Mesendoderm (in vitro differentiated cells): ENCODE results near the gene HAGH.

Experiments used
- DNase-seq: peaks from one replicate; pipeline ENCODE4 v3.0.0; 2013
- H2AK5ac ChIP-seq: 2 replicates; pipeline ENCODE4 v1.6.1; 2013; ENCODE audit warnings: low read length, inconsistent platforms
- H2BK120ac ChIP-seq: 2 replicates; pipeline ENCODE4 v1.6.1; 2013; ENCODE audit warnings: low read depth, mild to moderate bottlenecking, low read length, moderate library complexity, mixed read lengths
- H2BK15ac ChIP-seq: replicated peaks from 2 replicates; pipeline ENCODE4 v1.6.1; 2013; ENCODE audit warnings: low read depth, mild to moderate bottlenecking, moderate library complexity
- H2BK5ac ChIP-seq: 2 replicates; pipeline ENCODE4 v1.6.1; 2013; ENCODE audit warnings: low read length, inconsistent platforms
- H3K18ac ChIP-seq: 2 replicates; pipeline ENCODE4 v1.6.1; 2013; ENCODE audit warnings: mild to moderate bottlenecking, low read length, mixed read lengths
- H3K23ac ChIP-seq: one replicate; pipeline ENCODE4 v1.6.1; 2013; ENCODE audit warnings: low read length
- H3K27ac ChIP-seq: 2 replicates; pipeline ENCODE4 v1.5.1; 2013; ENCODE audit warnings: low read depth, mild to moderate bottlenecking, inconsistent platforms, low read length, moderate library complexity
- H3K27me3 ChIP-seq: 2 replicates; pipeline ENCODE4 v1.6.1; 2013; ENCODE audit warnings: low read length, control low read depth, mild to moderate bottlenecking, inconsistent platforms; ENCODE audit not compliant: insufficient read depth, poor library complexity
- H3K36me3 ChIP-seq: 2 replicates; pipeline ENCODE4 v1.6.1; 2013; ENCODE audit warnings: low read length, inconsistent platforms; ENCODE audit not compliant: control insufficient read depth, insufficient read depth
- H3K4ac ChIP-seq: one replicate; pipeline ENCODE4 v1.6.1; 2013; ENCODE audit warnings: low read depth, mild to moderate bottlenecking, low read length, moderate library complexity
- H3K4me1 ChIP-seq: 2 replicates; pipeline ENCODE4 v1.6.1; 2013; ENCODE audit warnings: low read depth, low read length, inconsistent platforms; ENCODE audit not compliant: control insufficient read depth
- H3K4me2 ChIP-seq: 2 replicates; pipeline ENCODE4 v1.6.1; 2013; ENCODE audit warnings: low read length
- H3K4me3 ChIP-seq: 2 replicates; pipeline ENCODE4 v1.5.1; 2013; ENCODE audit warnings: mild to moderate bottlenecking, low read length
- H3K56ac ChIP-seq: one replicate; pipeline ENCODE4 v1.6.1; 2013; ENCODE audit warnings: low read length
- H3K79me1 ChIP-seq: 2 replicates; pipeline ENCODE4 v1.6.1; 2013; ENCODE audit warnings: low read length, inconsistent platforms
- H3K79me2 ChIP-seq: 2 replicates; pipeline ENCODE4 v1.6.1; 2013; ENCODE audit warnings: mild to moderate bottlenecking, low read length; ENCODE audit not compliant: control insufficient read depth, insufficient read depth
- H3K9ac ChIP-seq: 2 replicates; pipeline ENCODE4 v1.6.1; 2013; ENCODE audit warnings: low read length, inconsistent platforms
- H4K5ac ChIP-seq: one replicate; pipeline ENCODE4 v1.6.1; 2013; ENCODE audit warnings: low read length
- H4K8ac ChIP-seq: one replicate; pipeline ENCODE4 v1.6.1; 2013; ENCODE audit warnings: low read depth, mild to moderate bottlenecking, control low read depth, low read length, moderate library complexity
- WGBS: extraction: QIAGEN DNeasy Blood & Tissue Kit; methylation state at CpG from one replicate; pipeline ENCODE4 v1.1.7; 2013; ENCODE audit warnings: low lambda C conversion rate, missing lambda C conversion rate; ENCODE audit not compliant: insufficient coverage; ENCODE audit errors: extremely low coverage; 5-methylcytosine and 5-hydroxymethylcytosine counted together

HAGH gene

GRCh38 chr16:1774448-1774780 lies 52.2 kb downstream of the HAGH start:
- Histone ChIP-seq H2AK5ac (no peak overlapping the region), H3K23ac (no peak overlapping the region), H3K56ac (peak overlapping the region; percentile 10), H2BK5ac (no peak overlapping the region), H3K27ac (no peak overlapping the region), H3K79me1 (peaks cover 8% of the 10 kb centered on the region), H3K27me3 (no peaks in the 10 kb centered on the region), H3K9ac (peak overlapping the region; percentile 8), H3K4me1 (no peaks in the 10 kb centered on the region), H3K79me2 (peaks cover 11% of the 10 kb centered on the region), H4K5ac (no peak overlapping the region), H2BK15ac (no peak overlapping the region), H3K36me3 (no peaks in the 10 kb centered on the region), H3K18ac (no peak overlapping the region), H2BK120ac (no peak overlapping the region), H3K4me2 (no peak overlapping the region), H3K4ac (no peak overlapping the region), H3K4me3 (no peak overlapping the region), H4K8ac (no peak overlapping the region)
- WGBS = no CpG with 5 or more reads among the region's 7 CpGs
- DNase-seq = no peak

- no peak for DNase-seq
- Histone ChIP-seq H3K36me3 (no peaks in the 10 kb centered on the region), H3K4me1 (no peaks in the 10 kb centered on the region), H3K18ac (no peak overlapping the region), H3K27ac (peak overlapping the region; percentile 10), H2BK15ac (no peak overlapping the region), H2AK5ac (no peak overlapping the region), H3K79me1 (peaks cover 8% of the 10 kb centered on the region), H3K56ac (peak overlapping the region; percentile 94), H2BK5ac (no peak overlapping the region), H3K79me2 (peaks cover 11% of the 10 kb centered on the region), H3K23ac (no peak overlapping the region), H4K5ac (no peak overlapping the region), H3K4ac (peak overlapping the region; percentile 25), H2BK120ac (no peak overlapping the region), H3K4me2 (peak overlapping the region; percentile 56), H4K8ac (no peak overlapping the region), H3K27me3 (no peaks in the 10 kb centered on the region), H3K9ac (peak overlapping the region; percentile 91), H3K4me3 (peak overlapping the region; percentile 62)
- no CpG with 5 or more reads among the region's 45 CpGs for WGBS
These were observed 52.8 kb downstream of the HAGH start for GRCh38 chr16:1773703-1774447.

- Histone ChIP-seq H2BK15ac (no peak within 1 kb of the TSS), H3K79me2 (peaks cover 11% of the 10 kb centered on the region), H4K5ac (no peak within 1 kb of the TSS), H3K4ac (peak within 1 kb of the TSS; percentile 79), H3K4me1 (no peaks in the 10 kb centered on the region), H2AK5ac (peak within 1 kb of the TSS; percentile 85), H3K4me2 (peak within 1 kb of the TSS; percentile 85), H3K27me3 (no peaks in the 10 kb centered on the region), H3K36me3 (no peaks in the 10 kb centered on the region), H3K4me3 (peak within 1 kb of the TSS; percentile 97), H3K9ac (peak within 1 kb of the TSS; percentile 93), H3K23ac (peak within 1 kb of the TSS; percentile 80), H2BK120ac (no peak within 1 kb of the TSS), H4K8ac (no peak within 1 kb of the TSS), H2BK5ac (no peak within 1 kb of the TSS), H3K56ac (peak within 1 kb of the TSS; percentile 99), H3K79me1 (peaks cover 8% of the 10 kb centered on the region), H3K27ac (peak within 1 kb of the TSS; percentile 87), H3K18ac (peak within 1 kb of the TSS; percentile 78)
- WGBS = no CpG with 5 or more reads among the region's 108 CpGs
- DNase-seq = peak; percentile 92
These were observed 53.5 kb downstream of the HAGH start, which contains the start of gene MRPS34 for GRCh38 chr16:1772908-1773702. MRPS34 (minus strand) TSS chr16:1773134; CDS start chr16:1773119, 15 bp downstream.

GRCh38 chr16:1772362-1772907 lies 54.2 kb downstream of the HAGH start, which contains the start of gene EME2:
EME2 (plus strand) TSS chr16:1772810; CDS start chr16:1773228, 418 bp downstream.
- H4K5ac ChIP-seq = no peak within 1 kb of the TSS
- H3K4me3 ChIP-seq = peak within 1 kb of the TSS; percentile 97
- no peaks in the 10 kb centered on the region for H3K36me3 ChIP-seq
- whole genome bisulfite sequencing = no CpG with 5 or more reads among the region's 53 CpGs
- DNase-seq = no peak
- peak within 1 kb of the TSS; percentile 78 for H3K18ac ChIP-seq
- peak within 1 kb of the TSS; percentile 31 for H2BK5ac ChIP-seq
- H3K4me1 ChIP-seq = no peaks in the 10 kb centered on the region
- H3K27me3 ChIP-seq = no peaks in the 10 kb centered on the region
- H4K8ac ChIP-seq = no peak within 1 kb of the TSS
- peak within 1 kb of the TSS; percentile 80 for H3K23ac ChIP-seq
- H2BK15ac ChIP-seq = no peak within 1 kb of the TSS
- peaks cover 8% of the 10 kb centered on the region for H3K79me1 ChIP-seq
- no peak within 1 kb of the TSS for H2BK120ac ChIP-seq
- peak within 1 kb of the TSS; percentile 99 for H3K56ac ChIP-seq
- H2AK5ac ChIP-seq = peak within 1 kb of the TSS; percentile 85
- peak within 1 kb of the TSS; percentile 87 for H3K27ac ChIP-seq
- H3K4ac ChIP-seq = peak within 1 kb of the TSS; percentile 79
- H3K79me2 ChIP-seq = peaks cover 11% of the 10 kb centered on the region
- H3K4me2 ChIP-seq = peak within 1 kb of the TSS; percentile 85
- H3K9ac ChIP-seq = peak within 1 kb of the TSS; percentile 93

- Histone ChIP-seq H3K4me1 (no peaks in the 10 kb centered on the region), H3K4me3 (peak overlapping the region; percentile 97), H3K79me2 (peaks cover 11% of the 10 kb centered on the region), H2BK15ac (no peak overlapping the region), H3K18ac (no peak overlapping the region), H3K56ac (peak overlapping the region; percentile 99), H2AK5ac (peak overlapping the region; percentile 65), H3K23ac (no peak overlapping the region), H3K27ac (peak overlapping the region; percentile 47), H4K8ac (no peak overlapping the region), H4K5ac (no peak overlapping the region), H2BK5ac (peak overlapping the region; percentile 31), H3K27me3 (no peaks in the 10 kb centered on the region), H3K4me2 (peak overlapping the region; percentile 85), H3K79me1 (peaks cover 8% of the 10 kb centered on the region), H3K9ac (peak overlapping the region; percentile 93), H2BK120ac (no peak overlapping the region), H3K4ac (peak overlapping the region; percentile 79), H3K36me3 (no peaks in the 10 kb centered on the region)
- peak; percentile 59 for DNase-seq
- WGBS = no CpG with 5 or more reads among the region's 22 CpGs
These were observed 54.7 kb downstream of the HAGH start for GRCh38 chr16:1771864-1772361.
